ENCODE results near the gene SARDH. TPM values are rescaled to one million over a fixed set of nuclear protein-coding genes. Genes with fewer than 3 reads are reported as not detected.

SARDH gene
- polyA plus RNA-seq, 3 donors: not detected

DNA sequence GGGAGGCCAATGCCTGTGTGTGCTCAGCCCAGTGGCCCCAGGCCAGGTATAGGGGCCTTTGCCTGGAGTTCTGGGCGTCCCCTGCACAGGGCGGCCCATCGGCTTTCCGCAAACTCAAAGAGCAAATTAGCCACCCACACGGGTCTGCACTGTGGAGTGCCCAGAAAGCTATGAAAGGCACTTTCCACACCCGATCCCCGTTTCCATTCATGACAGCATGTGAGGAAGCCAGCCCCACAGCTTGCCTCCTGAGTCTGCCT is 96.8 kb downstream of the SARDH start:
- no peak overlapping the region for H3K4me3 Mint-ChIP-seq
- H3K9ac ChIP-seq (ENCODE audit: insufficient read depth, low read length, poor library complexity, severe bottlenecking): no peak overlapping the region
- no peak overlapping the region for H3K27ac ChIP-seq (ENCODE audit: low read depth in 1 of 2, low read length in 2 of 2)
- H3K4me1 ChIP-seq (ENCODE audit: control insufficient read depth in 1 of 2, insufficient read depth in 2 of 2, low read length in 2 of 2): no peaks in the 10 kb centered on the region
- H3K9me3 ChIP-seq (replicated peaks in 1 of 2; ENCODE audit: control insufficient read depth in 1 of 2, insufficient read depth in 1 of 2, low read length in 2 of 2): no peaks in the 10 kb centered on the region
- no peak overlapping the region for H3K4me3 ChIP-seq (replicated peaks in 1 of 3; ENCODE audit: low read depth in 2 of 3, low read length in 3 of 3)
- no peak overlapping the region for H3K4me2 ChIP-seq (replicated peaks; ENCODE audit: extremely low read depth, low read length, poor library complexity, severe bottlenecking)
- H3K27me3 Mint-ChIP-seq (ENCODE audit: low read depth in 3 of 3): peaks cover 0 to 14% (median 11%) of the 10 kb centered on the region in 3 donors
- no peaks in the 10 kb centered on the region for H4K20me1 ChIP-seq (ENCODE audit: insufficient read depth, low read length)
- TF ChIP-seq CTCF (IDR thresholded peaks at IDR 0.05): no peak
- intact Hi-C loops (cut with micrococcal nuclease): no loop called here
- no peaks in the 10 kb centered on the region for H3K9me3 Mint-ChIP-seq
- H3K36me3 Mint-ChIP-seq: no peaks in the 10 kb centered on the region
- H2AFZ ChIP-seq (ENCODE audit: insufficient read depth, low read depth, low read length, poor library complexity, severe bottlenecking): no peak overlapping the region
- no peaks in the 10 kb centered on the region for H3K79me2 ChIP-seq (ENCODE audit: insufficient read depth, low read length)
- H3K27ac Mint-ChIP-seq: peak overlapping the region in 1 of 7 donors; percentile 16
- WGBS (ENCODE audit: insufficient coverage): 99% methylated on average over 7 of the region's 7 CpGs
- H3K27me3 ChIP-seq (ENCODE audit: control insufficient read depth in 2 of 2, insufficient read depth in 2 of 2, low read length in 2 of 2): no peaks in the 10 kb centered on the region
- no peaks in the 10 kb centered on the region for H3K36me3 ChIP-seq (replicated peaks in 1 of 2; ENCODE audit: control insufficient read depth in 1 of 2, insufficient read depth in 2 of 2, low read length in 2 of 2)
- no peak for DNase-seq
- H3K4me1 Mint-ChIP-seq: no peaks in the 10 kb centered on the region

DNA sequence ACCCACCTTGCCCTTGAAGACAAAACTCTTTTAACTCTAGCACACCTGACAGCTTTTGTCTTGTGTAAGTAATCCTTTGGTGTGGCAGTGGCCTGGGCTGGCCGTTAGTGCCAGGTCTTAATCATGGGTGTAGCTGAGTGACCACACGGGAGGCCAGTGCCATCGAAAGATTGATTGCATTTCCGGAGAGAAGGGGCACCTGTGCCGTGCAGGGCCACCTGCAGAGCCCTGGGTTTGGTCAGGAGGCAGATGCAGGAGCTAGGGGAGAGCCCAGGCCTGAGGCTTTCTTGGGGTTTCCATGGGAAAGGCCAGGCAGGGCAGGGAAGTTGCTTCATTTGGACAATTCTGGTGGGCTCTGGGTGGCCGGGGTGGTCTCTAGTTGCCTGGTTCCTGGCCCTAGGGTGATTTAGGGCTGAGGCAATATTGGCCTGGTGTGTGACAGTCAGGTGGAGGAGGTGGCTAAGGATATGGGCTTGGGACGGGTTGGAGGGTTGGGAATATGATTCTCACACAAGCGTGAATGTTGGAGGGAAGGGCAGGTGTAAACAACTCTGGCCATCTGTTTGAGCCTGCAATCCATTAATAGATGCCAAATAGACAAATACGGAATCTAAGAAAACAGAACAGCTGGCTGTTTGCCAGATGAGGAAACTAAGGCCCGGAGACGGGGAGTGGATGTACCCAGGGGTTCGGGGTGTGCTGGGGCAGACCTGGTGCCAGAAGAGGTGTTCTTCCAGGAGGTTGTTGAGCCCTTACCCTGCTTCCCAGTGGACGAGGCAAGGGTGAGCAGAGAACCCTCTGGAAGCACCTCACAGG is 97.4 kb downstream of the SARDH start:
- Mint-ChIP-seq H3K4me1 (no peaks in the 10 kb centered on the region), H3K4me3 (no peak overlapping the region), H3K27me3 (ENCODE audit: low read depth in 3 of 3) (peaks cover 0 to 14% (median 11%) of the 10 kb centered on the region in 3 donors), H3K36me3 (no peaks in the 10 kb centered on the region), H3K27ac (peak overlapping the region in 1 of 7 donors; percentile 16), H3K9me3 (no peaks in the 10 kb centered on the region)
- no peak for DNase-seq
- Histone ChIP-seq H3K9me3 (replicated peaks in 1 of 2; ENCODE audit: control insufficient read depth in 1 of 2, insufficient read depth in 1 of 2, low read length in 2 of 2) (no peaks in the 10 kb centered on the region), H2AFZ (ENCODE audit: insufficient read depth, low read depth, low read length, poor library complexity, severe bottlenecking) (no peak overlapping the region), H3K4me3 (replicated peaks in 1 of 3; ENCODE audit: low read depth in 2 of 3, low read length in 3 of 3) (no peak overlapping the region), H3K4me2 (replicated peaks; ENCODE audit: extremely low read depth, low read length, poor library complexity, severe bottlenecking) (no peak overlapping the region), H3K36me3 (replicated peaks in 1 of 2; ENCODE audit: control insufficient read depth in 1 of 2, insufficient read depth in 2 of 2, low read length in 2 of 2) (no peaks in the 10 kb centered on the region), H3K9ac (ENCODE audit: insufficient read depth, low read length, poor library complexity, severe bottlenecking) (no peak overlapping the region), H3K79me2 (ENCODE audit: insufficient read depth, low read length) (no peaks in the 10 kb centered on the region), H3K27ac (ENCODE audit: low read depth in 1 of 2, low read length in 2 of 2) (no peak overlapping the region), H3K4me1 (ENCODE audit: control insufficient read depth in 1 of 2, insufficient read depth in 2 of 2, low read length in 2 of 2) (no peaks in the 10 kb centered on the region), H3K27me3 (ENCODE audit: control insufficient read depth in 2 of 2, insufficient read depth in 2 of 2, low read length in 2 of 2) (no peaks in the 10 kb centered on the region), H4K20me1 (ENCODE audit: insufficient read depth, low read length) (no peaks in the 10 kb centered on the region)
- 86% methylated on average over 11 of the region's 13 CpGs for whole genome bisulfite sequencing (ENCODE audit: insufficient coverage)
- intact Hi-C loops (cut with micrococcal nuclease): no loop called here
- TF ChIP-seq CTCF (IDR thresholded peaks at IDR 0.05): no peak
